Measurements from ENCODE around the gene ZDHHC1.
"Not testable (repeated sequence)": the region's sequence is repeated elsewhere in the genome, so short reads cannot be mapped to it uniquely, and the experiment has no call there.

Gene ZDHHC1

GRCh38 chr16:67361038-67361437 lies 55.2 kb downstream of the ZDHHC1 start:
- DNase-seq (ENCODE audit: low spot score): no peak

GRCh38 chr16:67359540-67360269 lies 56.6 kb downstream of the ZDHHC1 start:
- DNase-seq (ENCODE audit: low spot score): not testable (repeated sequence)

- DNase-seq (ENCODE audit: low spot score): no peak
These were observed 58.7 kb downstream of the ZDHHC1 start for GRCh38 chr16:67357561-67357960.

GRCh38 chr16:67356396-67356795 lies 59.9 kb downstream of the ZDHHC1 start:
- DNase-seq (ENCODE audit: low spot score): no peak

GRCh38 chr16:67352463-67352862 lies 63.8 kb downstream of the ZDHHC1 start:
- DNase-seq (ENCODE audit: low spot score): not testable (repeated sequence)

GRCh38 chr16:67350324-67350723 lies 66.0 kb downstream of the ZDHHC1 start:
- no peak for DNase-seq (ENCODE audit: low spot score)

GRCh38 chr16:67349172-67349571 lies 67.1 kb downstream of the ZDHHC1 start:
- no peak for DNase-seq (ENCODE audit: low spot score)

- no peak for DNase-seq (ENCODE audit: low spot score)
These were observed 69.9 kb downstream of the ZDHHC1 start for GRCh38 chr16:67346341-67346740.

GRCh38 chr16:67345401-67345800 lies 70.9 kb downstream of the ZDHHC1 start:
- DNase-seq (ENCODE audit: low spot score): no peak

All from cerebellar cortex (tissue), 1 donor.